HG02943 (cell line): ENCODE data around the gene ZNF365.
"Not testable (repeated sequence)": the region's sequence is repeated elsewhere in the genome, so short reads cannot be mapped to it uniquely, and the experiment has no call there.

Source experiments
- ATAC-seq: cut with Tn5 transposase; IDR thresholded peaks from one replicate; pipeline ENCODE4 v1.9.1; 2021; ENCODE audit warnings: mild to moderate bottlenecking, low read depth, moderate library complexity; ENCODE audit not compliant: unreplicated experiment

ZNF365 gene

DNA sequence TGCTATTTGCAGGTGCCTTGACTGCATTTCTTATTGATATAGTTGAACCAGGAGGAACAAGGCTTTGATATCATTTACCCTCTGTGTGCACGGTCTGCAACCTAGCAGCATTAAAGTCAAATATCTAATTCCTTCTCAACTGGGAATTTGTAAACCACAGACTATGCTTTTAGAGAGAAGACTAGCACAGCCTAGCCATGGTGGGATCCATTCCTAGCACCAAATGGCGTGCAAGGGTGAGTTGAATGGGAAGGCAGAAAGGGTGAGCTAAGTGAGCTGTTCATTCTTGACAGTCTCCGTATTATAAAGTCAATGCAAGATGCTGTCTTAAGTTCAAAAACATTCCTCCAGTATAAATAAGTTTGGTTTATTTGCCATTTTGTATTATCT is 2.9 kb downstream of the ZNF365 start:
- no peak for ATAC-seq

DNA sequence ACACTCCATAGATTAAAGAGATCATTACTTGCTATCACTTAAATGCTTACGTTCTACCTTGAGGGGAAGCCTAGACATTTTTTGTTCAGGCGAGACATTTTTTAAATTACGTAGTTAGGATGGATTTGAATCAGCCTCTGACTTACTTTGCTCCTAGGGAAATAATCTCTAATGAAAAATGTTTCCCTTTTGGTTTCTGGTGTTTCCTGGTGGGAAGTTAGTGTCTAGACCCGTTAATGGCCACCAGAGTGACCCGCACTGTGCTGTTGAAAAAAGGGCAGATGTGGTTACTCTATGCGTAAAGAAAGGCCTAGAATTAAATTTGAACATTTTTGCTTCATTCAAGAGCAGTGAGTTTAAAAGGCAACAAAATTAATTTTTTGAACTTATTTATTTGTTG is 3.8 kb downstream of the ZNF365 start:
- no peak for ATAC-seq

DNA sequence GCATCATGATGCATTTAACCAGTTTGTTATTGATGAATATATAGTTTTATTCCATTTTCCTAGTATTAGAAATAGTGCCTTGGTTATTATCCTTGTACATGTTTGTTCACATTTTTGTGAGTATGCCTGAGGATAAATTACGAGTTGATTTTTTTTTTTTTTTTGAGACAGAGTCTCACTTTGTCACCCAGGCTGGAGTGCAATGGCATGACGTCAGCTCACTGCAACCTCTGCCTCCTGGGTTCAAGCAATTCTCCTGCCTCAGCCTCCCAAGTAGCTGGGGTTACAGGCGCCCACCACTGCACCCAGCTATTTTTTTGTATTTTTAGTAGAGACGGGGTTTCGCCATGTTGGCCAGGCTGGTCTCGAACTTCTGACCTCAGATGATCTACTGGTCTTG is 4.7 kb downstream of the ZNF365 start:
- ATAC-seq, result not testable (repeated sequence)

DNA sequence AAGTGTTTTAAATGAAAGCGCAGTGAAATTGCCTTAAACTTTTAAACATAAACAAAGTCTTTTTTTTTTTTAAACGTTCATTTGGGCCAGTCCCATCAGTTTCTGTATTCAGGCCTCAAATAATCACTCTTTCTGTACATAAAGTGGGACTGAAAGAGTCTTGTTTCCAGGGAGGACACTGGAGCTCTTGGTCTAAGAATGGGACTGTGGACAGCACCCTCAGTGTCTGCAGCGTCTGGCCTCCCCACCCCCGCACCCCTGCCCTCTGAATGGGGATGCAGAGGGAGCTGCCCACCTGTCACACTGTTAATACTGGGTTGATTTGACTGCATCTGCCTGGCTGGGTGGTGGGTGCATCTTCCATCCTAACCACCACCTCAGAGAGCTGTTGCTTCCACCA is 5.2 kb downstream of the ZNF365 start:
- ATAC-seq, result no peak

DNA sequence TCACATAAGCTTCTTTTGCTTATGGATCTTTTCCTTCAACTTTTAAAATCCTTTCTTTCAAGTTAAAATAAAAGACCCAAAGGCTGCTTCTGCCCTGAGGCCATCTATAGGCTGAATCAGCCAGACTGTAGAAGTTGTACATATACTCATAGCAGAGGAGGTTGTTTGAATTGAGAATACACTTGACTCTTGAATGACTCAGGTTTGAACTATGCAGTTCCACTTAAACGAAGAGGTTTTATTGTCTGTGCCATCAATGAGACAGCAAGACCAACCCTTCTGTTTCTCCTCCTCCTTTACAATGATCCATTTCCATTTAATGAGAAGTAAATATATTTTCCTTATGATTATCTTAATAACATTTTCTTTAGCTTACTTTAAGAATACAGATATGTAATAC is 5.8 kb downstream of the ZNF365 start:
- ATAC-seq, result no peak

DNA sequence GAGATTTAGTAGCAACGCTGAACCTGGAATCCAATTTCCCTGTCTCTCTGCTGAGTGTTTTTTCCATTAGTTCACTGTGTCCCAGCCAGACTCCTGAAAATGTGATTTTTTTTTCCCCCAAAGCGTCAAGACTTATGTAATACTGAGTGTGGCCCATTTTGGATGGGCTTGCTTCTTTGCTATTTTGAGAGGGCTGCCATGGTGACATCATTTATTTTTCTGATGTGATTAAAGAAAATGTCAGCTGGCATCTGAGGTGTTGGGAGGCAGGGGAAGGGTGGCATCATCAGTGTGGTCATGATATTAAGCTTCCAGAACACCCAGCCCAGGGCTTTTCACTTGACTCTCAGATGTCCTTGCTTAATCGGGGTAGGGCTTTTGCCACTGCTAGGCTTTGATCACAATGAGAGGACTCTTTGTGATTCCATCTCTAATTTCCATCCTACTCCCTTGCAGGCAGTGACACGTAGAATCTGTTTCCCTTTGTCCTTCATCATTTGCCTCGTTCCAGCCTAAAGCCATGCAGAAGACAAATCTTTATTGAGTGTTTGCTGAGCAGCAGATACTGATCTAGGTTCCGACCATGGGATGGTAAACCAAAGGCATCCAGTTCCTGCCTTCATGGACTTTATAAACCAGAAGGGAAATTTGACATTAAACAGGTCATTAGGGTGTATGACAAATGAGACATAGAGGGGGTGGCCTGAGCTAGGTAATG is 7.4 kb downstream of the ZNF365 start:
- ATAC-seq, result no peak

DNA sequence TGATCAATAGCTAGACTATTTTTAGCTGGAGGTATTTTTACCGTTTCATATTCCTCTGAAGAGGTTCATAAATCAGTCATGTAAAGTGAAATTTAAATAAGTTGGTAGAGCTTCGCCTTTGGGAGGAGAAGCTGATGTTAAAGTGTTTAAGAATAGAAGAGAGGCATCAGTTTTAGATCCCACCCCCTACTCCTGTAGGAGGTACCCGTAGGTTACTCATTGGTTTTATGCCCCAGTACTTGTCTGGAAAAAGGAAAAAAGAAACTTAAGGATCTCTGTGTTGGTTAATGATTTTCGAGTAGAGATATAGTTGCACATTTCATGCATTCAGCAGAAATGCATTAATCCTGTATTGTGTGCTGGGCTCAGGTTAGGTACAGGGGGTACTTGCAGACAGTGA is 8.7 kb downstream of the ZNF365 start:
- ATAC-seq, result no peak

DNA sequence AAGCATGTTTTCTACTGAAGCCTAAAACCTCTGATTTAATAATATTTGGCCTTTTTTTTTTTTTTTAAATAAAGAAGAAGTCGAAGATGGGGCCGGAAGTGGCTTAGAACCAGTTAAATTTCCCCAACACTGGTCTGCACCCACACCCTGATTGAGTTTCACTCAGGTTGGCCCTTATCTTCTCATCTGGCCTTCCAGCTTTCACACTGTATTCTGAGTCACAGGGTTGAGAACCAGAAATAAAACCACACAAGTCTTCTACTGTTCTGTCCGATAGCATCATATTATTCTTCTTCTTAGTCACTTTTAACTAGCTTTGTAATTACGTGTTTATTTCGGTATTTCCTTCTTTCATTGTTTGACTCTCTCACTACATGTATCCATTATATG is 9.9 kb downstream of the ZNF365 start:
- no peak for ATAC-seq

DNA sequence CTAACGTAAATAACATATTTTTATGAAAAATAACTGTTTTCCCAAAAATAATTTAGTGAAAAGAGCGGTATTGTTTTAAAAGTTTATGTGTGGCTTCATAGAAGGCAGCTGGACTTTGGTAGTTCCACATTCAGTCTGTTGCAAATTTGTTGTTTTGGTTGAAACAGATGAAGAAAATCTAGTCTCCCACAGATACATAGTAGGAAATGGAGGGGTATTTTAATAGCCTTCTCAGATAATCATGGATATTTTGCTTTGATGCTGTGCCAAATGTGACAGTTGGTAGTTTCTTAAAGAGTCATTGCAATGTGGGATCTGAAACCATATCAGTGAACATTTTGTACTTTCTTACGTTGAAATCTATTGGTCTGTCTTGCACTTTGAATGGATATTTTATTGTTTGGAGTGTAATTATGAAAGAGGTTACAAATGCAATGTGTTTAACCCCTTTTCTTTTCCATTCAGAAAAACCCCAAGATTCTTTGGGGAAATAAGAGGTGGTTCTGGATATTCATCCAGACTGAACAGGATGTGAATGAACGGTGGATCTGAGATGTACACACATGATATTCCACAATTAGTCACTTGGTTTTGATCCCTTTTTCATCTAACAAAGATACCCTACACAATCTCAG is 10.4 kb downstream of the ZNF365 start:
- ATAC-seq, result no peak

DNA sequence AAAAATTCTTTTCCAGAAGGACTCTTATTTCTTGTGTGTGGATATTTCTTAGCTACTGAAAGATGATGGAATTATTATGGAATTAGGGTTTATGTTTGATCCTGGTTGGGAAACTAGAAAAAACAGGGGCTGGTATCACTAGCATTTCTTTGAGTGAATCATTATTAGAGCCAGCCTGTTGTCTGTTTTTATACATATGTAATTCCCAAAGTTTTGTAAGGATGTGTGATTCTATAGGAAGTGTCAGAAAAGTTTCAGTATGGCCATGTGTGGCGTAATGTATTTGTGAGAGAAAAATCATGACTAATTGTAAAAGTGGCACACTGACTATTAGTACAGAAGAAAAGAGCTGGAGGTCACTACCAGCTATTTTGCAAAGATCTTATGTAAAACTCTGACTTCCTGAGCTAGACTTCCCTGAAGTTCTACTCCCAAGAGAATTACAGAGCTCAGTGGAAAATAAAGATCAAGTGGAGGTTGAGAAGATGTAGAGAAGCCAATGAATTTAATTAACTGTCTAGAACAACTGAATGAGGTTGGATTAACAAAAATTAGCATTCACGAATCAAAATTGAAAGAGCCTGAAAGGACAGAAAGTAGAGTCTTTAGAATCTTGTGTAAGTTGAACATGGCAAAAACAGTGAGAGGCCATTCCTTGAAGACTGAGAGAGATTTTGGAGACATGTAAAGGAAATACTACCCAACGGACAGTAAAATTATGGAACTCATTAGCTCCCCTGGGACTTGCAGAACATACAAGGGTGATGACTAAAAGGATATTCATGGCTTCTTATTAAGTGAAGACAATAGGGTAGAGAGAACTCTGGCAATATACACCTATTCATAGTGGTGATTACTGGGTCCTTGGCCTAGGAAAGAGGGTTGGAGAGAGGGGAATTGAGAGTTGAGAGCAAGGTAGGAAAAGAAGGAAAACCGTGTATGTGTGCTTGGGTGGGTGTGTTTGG is 12.5 kb downstream of the ZNF365 start:
- no peak for ATAC-seq

DNA sequence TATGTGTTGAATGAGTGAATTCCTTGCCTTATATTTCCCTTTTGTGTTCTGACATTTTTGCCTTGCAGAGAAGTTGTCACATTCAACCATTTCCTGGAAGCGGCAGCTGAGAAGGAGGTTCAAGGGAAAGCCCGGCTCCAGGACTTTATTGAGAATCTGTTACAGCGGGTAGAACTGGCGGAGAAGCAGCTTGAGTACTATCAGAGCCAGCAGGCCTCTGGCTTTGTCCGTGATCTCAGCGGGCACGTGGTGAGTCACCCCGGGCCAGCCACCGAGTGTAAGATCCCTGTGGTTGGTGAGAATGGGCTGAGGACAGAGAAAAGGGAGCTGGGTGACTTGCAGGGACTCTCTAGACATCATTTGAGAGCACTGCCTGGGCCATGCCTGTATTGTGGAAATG is 14.2 kb downstream of the ZNF365 start:
- no peak for ATAC-seq

DNA sequence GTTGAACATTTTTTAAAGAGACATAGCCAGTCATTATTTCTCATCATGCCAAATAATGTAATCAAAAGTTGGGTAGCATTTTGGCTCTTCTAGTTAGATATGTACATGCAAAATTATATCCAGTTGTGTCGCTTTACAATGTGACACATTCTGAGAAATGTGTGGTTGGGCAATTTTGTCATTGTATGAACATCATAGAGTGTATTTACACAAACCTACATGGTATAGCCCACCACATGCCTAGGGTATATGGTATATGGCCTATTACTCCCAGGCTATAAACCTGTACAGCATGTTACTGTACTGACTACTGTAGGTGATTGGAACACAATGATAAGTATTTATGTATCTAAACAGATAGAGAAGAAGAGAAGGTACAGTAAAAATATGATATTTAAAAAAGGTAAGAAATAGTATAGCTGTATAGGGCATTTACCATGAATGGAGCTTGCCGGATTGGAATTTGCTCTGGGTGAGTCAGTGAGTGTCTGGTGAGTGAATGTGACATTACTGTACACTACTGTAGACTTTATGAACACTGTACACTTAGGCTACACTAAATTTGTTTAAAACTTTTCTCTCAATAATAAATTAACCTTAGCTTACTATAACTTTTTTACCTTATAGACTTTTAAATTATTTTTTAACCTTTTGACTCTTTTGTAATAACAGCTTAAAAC is 16.5 kb downstream of the ZNF365 start:
- ATAC-seq, result no peak

DNA sequence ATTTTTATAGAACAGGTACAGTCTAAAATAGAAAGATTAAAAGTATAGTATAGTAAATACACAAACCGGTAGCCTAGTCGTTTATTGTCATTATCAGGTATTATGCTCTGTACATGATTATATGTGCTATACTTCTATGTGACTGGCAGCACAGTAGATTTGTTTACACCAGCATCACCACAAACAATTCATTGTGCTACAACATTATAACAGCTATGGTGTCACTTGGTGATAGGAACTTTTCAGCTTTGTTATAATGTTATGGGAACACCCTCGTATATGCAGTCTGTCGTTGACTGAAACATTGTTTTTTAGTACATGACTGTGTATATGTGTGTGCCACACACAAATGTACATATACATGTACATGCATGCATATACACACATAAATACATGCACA is 19.1 kb downstream of the ZNF365 start:
- ATAC-seq, result no peak

DNA sequence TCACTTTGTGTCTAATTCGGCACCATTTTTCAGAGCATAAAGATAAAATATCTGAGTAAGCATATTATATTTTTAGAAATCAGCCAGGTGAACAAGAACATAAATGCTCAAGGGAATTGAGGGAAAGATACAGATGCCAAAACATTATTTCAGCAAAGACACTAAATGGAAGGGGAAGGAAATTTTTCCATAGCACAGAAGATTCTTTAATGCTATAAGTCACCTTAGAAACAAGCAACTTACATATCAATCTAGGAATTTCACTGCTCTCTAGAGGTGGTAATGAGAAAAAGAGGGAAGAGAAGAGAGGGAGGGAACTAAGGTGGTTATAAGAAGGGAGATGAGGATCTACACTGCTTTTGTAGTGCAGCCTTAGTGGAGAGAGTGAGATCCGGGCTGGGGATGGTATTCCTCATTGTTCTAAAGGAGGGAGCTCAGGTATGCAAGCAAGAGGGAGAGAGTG is 20.4 kb downstream of the ZNF365 start:
- ATAC-seq, result no peak

DNA sequence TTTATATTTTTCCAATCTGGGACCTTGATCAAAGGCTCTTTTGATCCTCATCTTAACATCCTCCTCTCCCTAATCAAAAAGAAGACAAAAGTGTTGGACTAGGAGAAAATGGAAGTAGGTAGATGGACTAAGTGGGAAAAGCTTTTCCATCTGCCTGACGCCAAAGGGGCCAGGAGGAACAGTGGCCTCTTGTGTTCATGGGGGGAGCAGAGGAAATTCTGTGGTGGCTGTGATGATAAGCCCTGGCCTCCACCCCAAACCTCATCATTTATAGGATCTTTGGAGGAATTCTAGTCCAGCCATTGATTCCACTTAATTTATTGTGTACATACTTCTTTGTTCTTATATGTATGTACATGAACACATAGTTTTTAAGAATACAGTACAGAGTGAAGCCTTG is 21.7 kb downstream of the ZNF365 start:
- no peak for ATAC-seq

DNA sequence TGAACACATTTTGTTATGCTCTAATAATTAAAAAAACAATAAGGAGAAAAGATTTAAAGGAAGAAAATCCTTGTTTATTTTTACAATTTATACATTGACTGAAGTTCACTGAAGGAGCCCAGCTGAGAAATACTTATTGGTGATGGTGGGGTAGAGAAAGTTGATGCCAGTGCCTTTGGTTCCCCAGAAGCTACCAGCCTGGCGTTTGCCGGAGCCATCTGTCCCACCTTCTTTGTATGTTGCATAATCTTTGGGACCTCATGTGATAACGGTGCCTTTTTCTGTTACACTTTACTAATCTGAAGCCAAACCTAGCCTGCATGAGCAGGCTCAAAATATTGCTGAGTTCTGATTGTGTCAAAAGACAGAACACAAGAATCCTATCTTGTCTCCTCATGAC is 22.7 kb downstream of the ZNF365 start:
- no peak for ATAC-seq

DNA sequence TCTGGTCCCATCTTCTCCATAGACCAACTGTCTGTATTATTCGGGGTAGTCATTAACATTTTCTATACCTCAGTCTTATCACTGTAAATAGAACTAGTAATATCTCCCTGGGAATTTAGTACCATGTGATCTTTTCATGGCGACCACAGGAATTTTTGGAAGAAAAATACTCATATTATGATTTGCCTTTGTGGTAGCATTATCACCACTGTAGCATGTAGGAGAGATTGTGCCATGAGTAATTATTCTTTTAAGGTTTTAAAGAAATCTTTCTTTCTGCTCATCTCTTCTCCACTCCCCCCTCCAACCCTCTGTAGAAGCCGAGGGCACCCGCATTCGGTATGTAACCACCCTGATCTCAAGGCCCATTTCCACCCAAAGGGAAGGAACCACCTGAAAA is 25.0 kb downstream of the ZNF365 start:
- ATAC-seq, result no peak

DNA sequence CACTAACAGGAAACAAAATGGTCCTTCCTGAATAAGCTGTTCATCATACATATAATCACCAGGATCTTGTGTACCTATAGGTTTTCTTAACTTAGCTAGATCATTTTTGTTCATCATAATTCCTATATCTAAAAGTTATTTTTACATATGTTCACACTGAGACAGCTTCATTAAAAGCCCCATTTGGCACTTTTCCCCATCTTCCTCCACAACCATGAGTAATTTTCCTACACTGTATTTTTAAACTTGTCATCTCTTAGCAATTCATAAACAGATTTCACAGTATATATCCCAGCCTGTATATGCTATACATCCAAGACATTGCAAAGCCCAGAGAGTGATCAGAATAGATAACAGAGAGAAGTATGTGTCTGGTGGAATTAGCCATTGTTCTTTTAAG is 28.3 kb downstream of the ZNF365 start:
- no peak for ATAC-seq

DNA sequence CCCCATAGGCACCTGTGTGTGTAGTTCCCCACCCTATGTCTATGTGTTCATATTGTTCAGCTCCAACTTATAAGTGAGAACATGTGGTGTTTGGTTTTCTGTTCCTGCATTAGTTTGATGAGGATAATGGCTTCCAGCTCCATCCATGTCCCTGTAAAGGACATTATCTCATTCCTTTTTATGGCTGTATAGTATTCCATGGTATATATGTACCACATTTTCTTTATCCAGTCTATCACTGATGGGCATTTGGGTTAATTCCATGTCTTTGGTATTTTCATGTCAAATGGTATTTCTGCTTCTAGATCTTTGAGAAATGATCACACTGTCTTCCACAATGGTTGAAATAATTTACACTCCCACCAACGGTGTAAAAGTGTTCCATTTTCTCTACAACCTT is 36.4 kb downstream of the ZNF365 start:
- not testable (repeated sequence) for ATAC-seq

DNA sequence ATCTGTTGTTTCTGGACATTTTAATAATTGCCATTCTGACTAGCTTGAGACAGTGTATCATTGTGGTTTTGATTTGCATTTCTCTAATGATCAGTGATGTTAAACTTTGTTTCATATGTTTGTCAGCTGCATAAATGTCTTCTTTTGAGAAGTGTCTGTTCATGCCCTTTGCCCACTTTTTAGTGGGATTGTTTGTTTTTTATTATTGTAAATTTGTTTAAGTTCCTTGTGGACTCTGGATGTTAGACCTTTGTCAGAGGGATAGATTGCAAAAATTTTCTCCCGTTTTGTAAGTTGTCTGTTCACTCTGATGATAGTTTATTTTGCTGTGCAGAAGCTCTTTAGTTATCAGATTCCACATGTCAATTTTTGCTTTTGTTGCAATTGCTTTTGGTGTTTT is 36.8 kb downstream of the ZNF365 start:
- ATAC-seq, result not testable (repeated sequence)

DNA sequence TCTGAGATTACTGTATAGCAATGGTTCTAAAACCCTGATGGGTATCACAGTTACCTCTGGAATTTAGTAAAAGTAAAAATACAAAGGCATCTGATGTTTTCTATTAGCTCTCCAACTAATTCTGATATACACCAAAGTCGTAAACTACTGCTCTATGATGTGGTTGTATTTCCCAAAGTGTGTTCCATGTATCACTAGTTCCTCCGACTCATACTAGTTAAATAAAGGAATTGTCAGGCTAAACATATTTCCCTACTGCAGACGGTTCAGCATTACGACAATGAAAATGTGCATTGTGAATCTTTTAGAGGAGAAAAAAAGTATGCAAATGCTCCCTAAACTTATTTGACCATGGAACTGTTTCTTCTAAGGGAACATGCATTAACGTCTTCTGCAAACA is 38.9 kb downstream of the ZNF365 start:
- no peak for ATAC-seq
